ENCODE results near the gene GADL1. TPM values are rescaled to one million over a fixed set of nuclear protein-coding genes. Genes with fewer than 3 reads are reported as not detected.

The GADL1 gene
- total RNA-seq, 4 donors from 2014 or later, result not detected

DNA sequence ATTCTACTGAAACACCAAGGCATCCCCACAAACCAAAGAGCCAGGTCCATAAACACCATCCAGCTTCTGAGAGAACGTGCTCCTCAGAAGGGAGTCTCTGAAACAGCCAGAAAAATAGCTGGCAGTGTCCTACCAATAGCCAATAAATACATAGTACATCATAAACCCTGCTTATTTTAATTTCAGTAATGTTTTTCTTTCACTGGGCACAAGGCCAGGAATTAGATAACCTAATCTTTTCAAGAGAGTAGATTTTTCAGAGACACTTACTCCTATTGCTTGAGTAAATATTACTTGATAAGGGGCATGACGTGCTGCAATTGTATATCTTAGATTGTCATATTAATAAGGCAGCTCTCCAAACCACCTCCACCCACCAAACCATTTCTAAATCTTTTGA lies 22.7 kb downstream of the GADL1 start:
- H3K9me3 ChIP-seq, result no peaks in the 10 kb centered on the region
- no peaks in the 10 kb centered on the region for H3K27me3 ChIP-seq
- no peak for DNase-seq
- WGBS, 2 donors, result 48 to 55% methylated on average over 2 of the region's 2 CpGs
- no peak overlapping the region for H3K27ac ChIP-seq
- H3K36me3 ChIP-seq, result no peaks in the 10 kb centered on the region
- peaks cover 0 to 4% (median 0%) of the 10 kb centered on the region in 3 donors for H3K4me1 ChIP-seq
- H3K4me3 ChIP-seq, result no peak overlapping the region
- TF ChIP-seq POLR2A (IDR thresholded peaks at IDR 0.05), result no peak
- TF ChIP-seq, protein P1, sequence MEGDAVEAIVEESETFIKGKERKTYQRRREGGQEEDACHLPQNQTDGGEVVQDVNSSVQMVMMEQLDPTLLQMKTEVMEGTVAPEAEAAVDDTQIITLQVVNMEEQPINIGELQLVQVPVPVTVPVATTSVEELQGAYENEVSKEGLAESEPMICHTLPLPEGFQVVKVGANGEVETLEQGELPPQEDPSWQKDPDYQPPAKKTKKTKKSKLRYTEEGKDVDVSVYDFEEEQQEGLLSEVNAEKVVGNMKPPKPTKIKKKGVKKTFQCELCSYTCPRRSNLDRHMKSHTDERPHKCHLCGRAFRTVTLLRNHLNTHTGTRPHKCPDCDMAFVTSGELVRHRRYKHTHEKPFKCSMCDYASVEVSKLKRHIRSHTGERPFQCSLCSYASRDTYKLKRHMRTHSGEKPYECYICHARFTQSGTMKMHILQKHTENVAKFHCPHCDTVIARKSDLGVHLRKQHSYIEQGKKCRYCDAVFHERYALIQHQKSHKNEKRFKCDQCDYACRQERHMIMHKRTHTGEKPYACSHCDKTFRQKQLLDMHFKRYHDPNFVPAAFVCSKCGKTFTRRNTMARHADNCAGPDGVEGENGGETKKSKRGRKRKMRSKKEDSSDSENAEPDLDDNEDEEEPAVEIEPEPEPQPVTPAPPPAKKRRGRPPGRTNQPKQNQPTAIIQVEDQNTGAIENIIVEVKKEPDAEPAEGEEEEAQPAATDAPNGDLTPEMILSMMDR (IDR thresholded peaks at IDR 0.05), result no peak
- intact Hi-C loops (cut with DNase I), result no loop called here

DNA sequence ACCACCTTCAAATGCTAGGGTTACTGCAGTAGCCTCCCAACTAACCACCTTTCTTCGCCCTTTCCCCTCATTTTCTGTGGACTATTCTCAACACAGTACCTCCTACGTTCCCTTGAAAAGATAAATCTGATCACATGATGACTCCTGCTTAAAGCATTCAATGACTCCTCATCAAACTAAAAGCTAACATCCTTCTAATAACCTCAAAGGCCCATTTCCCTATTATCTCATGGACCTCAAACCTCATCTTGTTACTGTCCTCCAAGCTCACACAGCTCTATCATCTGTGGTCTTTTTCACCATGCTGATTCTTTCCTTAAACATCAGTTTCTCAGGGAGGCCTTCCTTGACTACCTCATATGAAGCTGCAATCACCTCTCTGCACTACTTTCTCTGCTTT lies 29.6 kb downstream of the GADL1 start:
- Histone ChIP-seq H3K27ac (no peak overlapping the region), H3K27me3 (no peaks in the 10 kb centered on the region), H3K9me3 (no peaks in the 10 kb centered on the region), H3K4me3 (no peak overlapping the region), H3K36me3 (no peaks in the 10 kb centered on the region), H3K4me1 (peaks cover 0 to 15% (median 0%) of the 10 kb centered on the region in 3 donors)
- DNase-seq, result no peak
- TF ChIP-seq, protein P1 (IDR thresholded peaks at IDR 0.05), result no peak
- 73 to 82% methylated on average over 2 of the region's 2 CpGs for WGBS, 2 donors
- intact Hi-C loops (cut with DNase I), result no loop called here

DNA sequence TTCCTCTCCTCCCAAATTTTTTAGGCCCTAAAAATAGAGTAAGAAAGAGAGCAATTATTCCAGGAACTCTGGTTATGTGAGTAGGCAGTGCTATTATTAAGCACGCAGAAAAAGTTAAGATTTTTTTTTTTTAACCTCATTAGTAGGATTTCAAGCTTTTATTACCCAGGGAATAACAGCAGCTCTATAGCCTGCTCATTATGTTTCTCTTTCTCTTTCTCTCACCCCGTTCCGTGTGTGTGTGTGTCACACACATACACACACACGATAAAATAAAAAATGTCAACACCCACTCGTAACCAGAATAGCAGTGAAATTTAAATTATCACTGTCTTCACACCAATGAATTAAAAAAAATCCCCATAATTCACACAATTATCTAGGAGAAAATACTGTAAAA lies 30.3 kb downstream of the GADL1 start:
- WGBS, 2 donors, result 61 to 62% methylated on average over 5 of the region's 5 CpGs
- intact Hi-C loops (cut with DNase I), result no loop called here
- H3K27ac ChIP-seq, result no peak overlapping the region
- H3K4me3 ChIP-seq, result no peak overlapping the region
- peaks cover 0 to 15% (median 0%) of the 10 kb centered on the region in 3 donors for H3K4me1 ChIP-seq
- TF ChIP-seq, protein P1 (IDR thresholded peaks at IDR 0.05), result no peak
- no peak for TF ChIP-seq POLR2A (IDR thresholded peaks at IDR 0.05)
- no peaks in the 10 kb centered on the region for H3K9me3 ChIP-seq
- no peaks in the 10 kb centered on the region for H3K36me3 ChIP-seq
- H3K27me3 ChIP-seq, result no peaks in the 10 kb centered on the region
- no peak for DNase-seq

DNA sequence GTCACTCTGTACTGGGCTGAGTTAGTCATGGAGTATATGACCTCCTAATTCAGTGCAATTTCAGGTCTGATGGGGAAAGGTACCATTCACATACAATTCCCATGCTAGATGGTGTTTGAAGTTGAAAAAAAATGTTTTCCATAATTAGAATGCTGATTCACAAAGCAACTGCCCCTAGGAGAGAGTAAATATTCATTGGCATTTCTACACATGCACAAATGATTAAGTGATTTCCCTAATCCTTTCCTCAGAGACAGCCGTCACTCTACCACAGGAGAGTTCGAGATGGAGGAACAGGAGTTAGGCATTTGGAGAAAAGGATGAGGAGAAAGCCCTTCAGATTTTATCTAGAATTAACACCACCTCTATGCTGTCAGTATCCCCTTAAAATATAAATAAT lies 32.5 kb downstream of the GADL1 start:
- Histone ChIP-seq H3K27ac (no peak overlapping the region), H3K9me3 (no peaks in the 10 kb centered on the region), H3K4me1 (peaks cover 0 to 11% (median 0%) of the 10 kb centered on the region in 3 donors), H3K36me3 (no peaks in the 10 kb centered on the region), H3K27me3 (no peaks in the 10 kb centered on the region), H3K4me3 (no peak overlapping the region)
- TF ChIP-seq, protein P1 (IDR thresholded peaks at IDR 0.05), result no peak
- TF ChIP-seq POLR2A (IDR thresholded peaks at IDR 0.05), result no peak
- DNase-seq, result no peak
- WGBS, 2 donors, result 64 to 73% methylated on average over 2 of the region's 2 CpGs
- intact Hi-C loops (cut with DNase I), result no loop called here

DNA sequence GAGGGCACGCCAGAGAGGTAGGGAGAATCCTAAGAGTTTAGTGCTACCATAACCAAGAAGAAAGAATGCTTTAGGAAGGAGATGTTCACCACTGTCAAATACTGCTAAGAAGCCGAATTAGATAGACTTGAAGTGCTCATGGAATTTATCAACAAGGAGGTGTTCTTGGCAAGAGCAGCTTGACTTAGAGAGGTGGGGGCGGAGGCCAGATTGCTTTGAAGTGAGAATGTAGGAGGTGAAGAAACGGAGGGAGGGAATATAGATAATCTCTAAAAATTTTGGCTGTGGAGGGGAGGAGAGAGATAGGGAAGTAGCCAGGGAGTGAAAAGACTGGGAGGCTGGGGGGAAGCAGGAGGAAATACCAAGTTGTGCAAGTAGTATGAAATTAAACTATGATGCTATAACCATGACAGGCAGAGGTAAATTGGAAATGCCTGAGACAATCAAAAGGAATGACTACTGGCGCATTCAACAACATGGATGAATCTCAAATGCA lies 35.5 kb downstream of the GADL1 start:
- Histone ChIP-seq H3K27ac (no peak overlapping the region), H3K9me3 (no peaks in the 10 kb centered on the region), H3K36me3 (no peaks in the 10 kb centered on the region), H3K4me1 (peaks cover 0 to 22% (median 9%) of the 10 kb centered on the region in 3 donors), H3K4me3 (no peak overlapping the region), H3K27me3 (no peaks in the 10 kb centered on the region)
- 73 to 88% methylated on average over 5 of the region's 5 CpGs for WGBS, 2 donors
- DNase-seq, result no peak
- TF ChIP-seq, protein P1 (IDR thresholded peaks at IDR 0.05), result no peak
- no peak for TF ChIP-seq POLR2A (IDR thresholded peaks at IDR 0.05)
- intact Hi-C loops (cut with DNase I), result no loop called here
